GM12878 (cell line): ENCODE data around the gene SLC30A4. TPM values are rescaled to one million over a fixed set of nuclear protein-coding genes. Genes with fewer than 3 reads are reported as not detected.

Experiments
- ATAC-seq: fragments of 200-7000 bp; cut with Tn5 transposase; 3 replicates; pipeline ENCODE4 v1.9.1; 2020; ENCODE audit warnings: mild to moderate bottlenecking, moderate library complexity
- BruUV-seq: library from RNA; stranded (reverse); fragments of 400-500 nt; replicated peaks from 2 replicates; lab custom pipeline; 2021; lab: Mats Ljungman, UMichigan
- CTCF ChIA-PET: fragments of 300-600 bp; sonication (Branson Sonifier 250); formaldehyde crosslinking; extraction: SDS; loops from one replicate; lab custom pipeline; 2021; ENCODE audit warnings: inconsistent platforms; lab: Yijun Ruan, JAX
- POLR2A ChIA-PET: fragments of 350-600 bp; formaldehyde crosslinking; extraction: SDS; loops from one replicate; lab custom pipeline; 2021; ENCODE audit warnings: inconsistent platforms; lab: Charles Lee
- RAD21 ChIA-PET: fragments of 300-600 bp; sonication (Branson Sonifier 250); formaldehyde crosslinking; loops from one replicate; lab custom pipeline; 2023; ENCODE audit warnings: antibody characterized with exemption; ENCODE audit not compliant: unreplicated experiment; lab: Charles Lee
- SMC1A ChIA-PET: fragments of 300-600 bp; sonication (Branson Sonifier 250); formaldehyde crosslinking; loops from one replicate; lab custom pipeline; 2023; ENCODE audit not compliant: unreplicated experiment, uncharacterized antibody; lab: Charles Lee
- DNase-seq: peaks from one replicate; pipeline ENCODE4 v3.0.0-alpha.2; 2011; ENCODE audit warnings: low read depth, low spot score
- FAIRE-seq: peaks from 3 replicates; lab custom pipeline; 2011; peaks lifted over from hg19 to GRCh38; lab: Jason Lieb, UNC
- H2AFZ ChIP-seq: 2 replicates; pipeline ENCODE4 v1.6.0; 2011; ENCODE audit warnings: low read depth, low read length, control low read depth; ENCODE audit not compliant: control insufficient read depth
- H3K27ac ChIP-seq: 2 replicates; pipeline ENCODE4 v1.5.1; 2011; ENCODE audit warnings: control low read depth; ENCODE audit not compliant: control insufficient read depth, insufficient read depth
- H3K27me3 ChIP-seq, 2 experiments: replicated peaks in 1 of 2; 2 replicates each; pipeline versions ENCODE4 v1.6.0 to v1.6.1; 2011; ENCODE audit warnings: low read length in 1 of 2; ENCODE audit not compliant: control insufficient read depth in 2 of 2, insufficient read depth in 2 of 2
- H3K36me3 ChIP-seq, 2 experiments: 2 replicates each; pipeline ENCODE4 v1.5.1; 2011; ENCODE audit warnings: low read length in 1 of 2; ENCODE audit not compliant: control insufficient read depth in 2 of 2, insufficient read depth in 2 of 2
- H3K4me1 ChIP-seq: 2 replicates; pipeline ENCODE4 v1.6.1; 2011; ENCODE audit warnings: mild to moderate bottlenecking, low read length, moderate library complexity, mixed read lengths; ENCODE audit not compliant: control insufficient read depth, insufficient read depth
- H3K4me2 ChIP-seq: 2 replicates; pipeline ENCODE4 v1.6.0; 2011; ENCODE audit warnings: control low read depth; ENCODE audit not compliant: control insufficient read depth, insufficient read depth
- H3K4me3 ChIP-seq: fragments of 200-600 bp; sonication (generic); 2 replicates; pipeline ENCODE4 v1.5.1; 2016
- H3K79me2 ChIP-seq: 2 replicates; pipeline ENCODE4 v1.6.0; 2011; ENCODE audit warnings: low read length; ENCODE audit not compliant: control insufficient read depth, insufficient read depth
- H3K9ac ChIP-seq: 2 replicates; pipeline ENCODE4 v1.8.0; 2011; ENCODE audit warnings: low read length, control low read depth, mixed read lengths; ENCODE audit not compliant: control insufficient read depth, insufficient read depth
- H3K9me3 ChIP-seq: replicated peaks from 3 replicates; pipeline ENCODE4 v1.5.1; 2011; ENCODE audit warnings: mild to moderate bottlenecking, low read length; ENCODE audit not compliant: control insufficient read depth, insufficient read depth
- H4K20me1 ChIP-seq: 2 replicates; pipeline ENCODE4 v1.6.0; 2011; ENCODE audit not compliant: control insufficient read depth, insufficient read depth
- CHD2 ChIP-seq: IDR thresholded peaks from 2 replicates; pipeline ENCODE4 v1.6.1; 2011; ENCODE audit warnings: low read depth, low read length, improper control_type of control experiment, borderline replicate concordance
- CREM ChIP-seq: IDR thresholded peaks from 2 replicates; pipeline ENCODE4 v1.6.1; 2014; ENCODE audit warnings: antibody characterized with exemption, low read depth
- GATAD2B ChIP-seq: fragments of 450-650 bp; conservative IDR thresholded peaks from 2 replicates; pipeline ENCODE4 v1.6.1; 2017; ENCODE audit warnings: low read depth, mild to moderate bottlenecking, moderate library complexity
- MTA3 ChIP-seq: IDR thresholded peaks from 2 replicates; pipeline ENCODE4 v1.6.1; 2012; ENCODE audit warnings: low read length, inconsistent platforms, borderline replicate concordance
- MYB ChIP-seq: fragments of 150-350 bp; IDR thresholded peaks from 2 replicates; pipeline ENCODE4 v1.6.1; 2014; ENCODE audit warnings: mild to moderate bottlenecking, low read depth, low read length, borderline replicate concordance
- SMAD1 ChIP-seq: fragments of 450-650 bp; IDR thresholded peaks from 2 replicates; pipeline ENCODE4 v1.6.1; 2018; ENCODE audit warnings: mild to moderate bottlenecking, low read depth; ENCODE audit not compliant: partially characterized antibody
- ZNF217 ChIP-seq: fragments of 450-650 bp; IDR thresholded peaks from 2 replicates; pipeline ENCODE4 v1.6.1; 2017; ENCODE audit warnings: antibody characterized with exemption, mild to moderate bottlenecking
- ZNF592 ChIP-seq: fragments of 450-650 bp; IDR thresholded peaks from 2 replicates; pipeline ENCODE4 v1.6.1; 2017; ENCODE audit warnings: mild to moderate bottlenecking, moderate library complexity
- WGBS: methylation state at CpG from one replicate; pipeline ENCODE4 v1.1.6; 2016; ENCODE audit warnings: low lambda C conversion rate; ENCODE audit not compliant: insufficient replicate concordance, insufficient coverage; ENCODE audit errors: missing lambda C conversion rate; 5-methylcytosine and 5-hydroxymethylcytosine counted together
- in situ Hi-C: fragments of 300-500 bp; cut with MboI; formaldehyde crosslinking; loops from 9 replicates; pipeline ENCODE4 v1.14.3; 2018; ENCODE audit warnings: mixed read lengths
- intact Hi-C: fragments of 100-400 bp; cut with micrococcal nuclease; formaldehyde crosslinking; loops from one replicate; pipeline ENCODE4 v1.14.2; 2022; ENCODE audit not compliant: unreplicated experiment
- polyA plus RNA-seq, 11 experiments: library from polyadenylated mRNA; depleted of rRNA in 4 of 11; unstranded in 6 of 11; stranded (reverse) in 5 of 11; fragments of >200 nt; fragmentation: Nextera tagmentation in 4 of 11; fragmentation: Illumina TruSeq in 1 of 11; extraction: Ambion mirVana in 4 of 11; extraction: Trizol in 1 of 11; gene quantifications; 1 replicate in 1 of 11; 2 replicates in 10 of 11; pipeline versions ENCODE4 v1.2.1 to v1.2.3, GENCODE V29; 2011 to 2016; ENCODE audit warnings: inconsistent platforms in 2 of 11, missing spikeins in 2 of 11, low read depth in 1 of 11
- total RNA-seq, 4 experiments: library from RNA; depleted of rRNA in 3 of 4; stranded (reverse); fragments of >200 nt in 3 of 4; fragmentation: Illumina TruSeq in 1 of 4; extraction: Trizol in 1 of 4; gene quantifications; 2 replicates each; pipeline versions ENCODE4 v1.2.1 to v1.2.3, GENCODE V29; 2013 to 2021
- TF ChIP-seq, protein P1 (sequence below): fragments of 450-650 bp; IDR thresholded peaks from 2 replicates; pipeline ENCODE4 v1.6.1; 2017; ENCODE audit warnings: mild to moderate bottlenecking, moderate library complexity
- TF ChIP-seq, protein P2 (sequence below): IDR thresholded peaks from 2 replicates; pipeline ENCODE4 v1.6.1; 2012; ENCODE audit warnings: low read depth, low read length, improper control_type of control experiment
- TF ChIP-seq, protein P3 (sequence below): IDR thresholded peaks from 2 replicates; pipeline ENCODE4 v1.6.1; 2011; ENCODE audit warnings: mild to moderate bottlenecking, low read depth, low read length, moderate library complexity; ENCODE audit not compliant: insufficient replicate concordance

Gene SLC30A4
- total and polyA plus RNA-seq, 10 of the 15 experiments (the other 5 are each of a cell fraction or from before 2014, with no cell fraction given): 0.05 to 0.31 (median 0.20) TPM

DNA sequence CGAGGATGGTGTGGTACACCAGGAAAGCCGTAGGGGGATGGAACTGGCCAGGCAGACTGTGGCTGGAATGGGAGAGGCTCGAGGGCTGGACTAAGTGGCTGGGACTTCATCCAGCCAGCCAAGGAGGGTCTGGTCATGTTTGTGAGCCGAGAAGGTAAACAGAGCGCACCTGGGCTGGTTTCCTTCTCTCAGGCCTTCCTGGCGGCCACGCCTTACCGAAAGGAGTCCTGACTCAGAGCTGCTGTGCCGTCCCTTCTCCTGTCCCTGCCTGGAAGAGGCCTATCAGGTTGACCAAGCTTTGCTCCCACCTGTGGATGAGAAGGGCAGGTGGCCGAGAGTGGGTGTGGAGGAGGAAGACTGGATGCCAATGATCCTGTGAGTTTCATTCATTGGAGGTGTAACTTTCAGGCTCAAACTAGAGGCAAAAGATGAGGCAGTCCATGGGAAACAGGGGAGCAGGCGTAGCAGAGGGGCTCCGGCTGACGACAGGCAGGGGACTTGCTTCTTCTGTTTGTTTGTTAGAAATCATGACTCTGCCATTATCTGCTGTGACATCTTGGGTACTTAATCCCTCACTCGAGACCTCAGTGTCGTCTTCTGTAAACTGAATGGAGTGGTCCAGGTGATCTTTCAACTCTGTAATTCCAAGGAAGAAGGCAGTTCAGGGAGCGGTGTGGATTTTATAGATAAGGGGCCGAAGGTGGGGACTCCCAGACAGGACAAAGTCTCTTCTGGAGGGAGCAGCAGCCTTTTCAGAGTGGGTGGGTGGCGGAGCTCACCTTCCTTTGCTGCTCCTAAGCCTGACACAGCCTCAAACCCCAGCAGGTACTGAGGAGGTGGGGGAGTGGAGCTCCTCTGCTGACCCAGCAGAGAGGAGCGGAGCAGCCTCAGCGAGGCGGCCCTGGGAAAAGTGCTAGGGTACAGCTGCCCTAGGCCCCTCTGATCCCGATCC is 72.4 kb downstream of the SLC30A4 start:
- no peak overlapping the region for H2AFZ ChIP-seq
- POLR2A ChIA-PET: no interaction called here
- WGBS: 65% methylated on average over 21 of the region's 22 CpGs
- H4K20me1 ChIP-seq: no peaks in the 10 kb centered on the region
- H3K36me3 ChIP-seq: no peaks in the 10 kb centered on the region
- no peaks in the 10 kb centered on the region; the same call in 2 of the 3 replicates for H3K9me3 ChIP-seq
- RAD21 ChIA-PET: no interaction called here
- CTCF ChIA-PET: interaction anchor here (0.8 to 2.6 kb wide), 4 partner anchors 9 to 161 kb away, joined by 4 to 6 read pairs (median 6); no protein-coding TSS in a partner anchor
- no peak overlapping the region for H3K4me2 ChIP-seq
- H3K4me1 ChIP-seq: peaks cover 17% of the 10 kb centered on the region
- no peak overlapping the region for H3K4me3 ChIP-seq
- SMC1A ChIA-PET: interaction anchor here (0.6 to 1.5 kb wide), 2 partner anchors 19 to 86 kb away, joined by 3 to 6 read pairs; no protein-coding TSS in a partner anchor
- no peak for ATAC-seq
- in situ Hi-C loops: no loop called here
- no peak overlapping the region for H3K27ac ChIP-seq
- H3K27me3 ChIP-seq: no peaks in the 10 kb centered on the region
- no peak for DNase-seq
- H3K9ac ChIP-seq: no peak overlapping the region
- intact Hi-C loops: loop anchor here (10.0 kb wide), 1 partner anchor 45 kb away; a partner anchor contains a TSS
- no peaks in the 10 kb centered on the region for H3K79me2 ChIP-seq
- no TSS peak for BruUV-seq
- no peak for FAIRE-seq
- TF ChIP-seq ZNF592 (no peak), CREM (no peak), ZNF217 (no peak), GATAD2B (no peak), CHD2 (no peak), MTA3 (no peak), MYB (no peak), SMAD1 (no peak)
- TF ChIP-seq, protein P1, sequence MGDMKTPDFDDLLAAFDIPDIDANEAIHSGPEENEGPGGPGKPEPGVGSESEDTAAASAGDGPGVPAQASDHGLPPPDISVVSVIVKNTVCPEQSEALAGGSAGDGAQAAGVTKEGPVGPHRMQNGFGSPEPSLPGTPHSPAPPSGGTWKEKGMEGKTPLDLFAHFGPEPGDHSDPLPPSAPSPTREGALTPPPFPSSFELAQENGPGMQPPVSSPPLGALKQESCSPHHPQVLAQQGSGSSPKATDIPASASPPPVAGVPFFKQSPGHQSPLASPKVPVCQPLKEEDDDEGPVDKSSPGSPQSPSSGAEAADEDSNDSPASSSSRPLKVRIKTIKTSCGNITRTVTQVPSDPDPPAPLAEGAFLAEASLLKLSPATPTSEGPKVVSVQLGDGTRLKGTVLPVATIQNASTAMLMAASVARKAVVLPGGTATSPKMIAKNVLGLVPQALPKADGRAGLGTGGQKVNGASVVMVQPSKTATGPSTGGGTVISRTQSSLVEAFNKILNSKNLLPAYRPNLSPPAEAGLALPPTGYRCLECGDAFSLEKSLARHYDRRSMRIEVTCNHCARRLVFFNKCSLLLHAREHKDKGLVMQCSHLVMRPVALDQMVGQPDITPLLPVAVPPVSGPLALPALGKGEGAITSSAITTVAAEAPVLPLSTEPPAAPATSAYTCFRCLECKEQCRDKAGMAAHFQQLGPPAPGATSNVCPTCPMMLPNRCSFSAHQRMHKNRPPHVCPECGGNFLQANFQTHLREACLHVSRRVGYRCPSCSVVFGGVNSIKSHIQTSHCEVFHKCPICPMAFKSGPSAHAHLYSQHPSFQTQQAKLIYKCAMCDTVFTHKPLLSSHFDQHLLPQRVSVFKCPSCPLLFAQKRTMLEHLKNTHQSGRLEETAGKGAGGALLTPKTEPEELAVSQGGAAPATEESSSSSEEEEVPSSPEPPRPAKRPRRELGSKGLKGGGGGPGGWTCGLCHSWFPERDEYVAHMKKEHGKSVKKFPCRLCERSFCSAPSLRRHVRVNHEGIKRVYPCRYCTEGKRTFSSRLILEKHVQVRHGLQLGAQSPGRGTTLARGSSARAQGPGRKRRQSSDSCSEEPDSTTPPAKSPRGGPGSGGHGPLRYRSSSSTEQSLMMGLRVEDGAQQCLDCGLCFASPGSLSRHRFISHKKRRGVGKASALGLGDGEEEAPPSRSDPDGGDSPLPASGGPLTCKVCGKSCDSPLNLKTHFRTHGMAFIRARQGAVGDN: no peak
- TF ChIP-seq, protein P2, sequence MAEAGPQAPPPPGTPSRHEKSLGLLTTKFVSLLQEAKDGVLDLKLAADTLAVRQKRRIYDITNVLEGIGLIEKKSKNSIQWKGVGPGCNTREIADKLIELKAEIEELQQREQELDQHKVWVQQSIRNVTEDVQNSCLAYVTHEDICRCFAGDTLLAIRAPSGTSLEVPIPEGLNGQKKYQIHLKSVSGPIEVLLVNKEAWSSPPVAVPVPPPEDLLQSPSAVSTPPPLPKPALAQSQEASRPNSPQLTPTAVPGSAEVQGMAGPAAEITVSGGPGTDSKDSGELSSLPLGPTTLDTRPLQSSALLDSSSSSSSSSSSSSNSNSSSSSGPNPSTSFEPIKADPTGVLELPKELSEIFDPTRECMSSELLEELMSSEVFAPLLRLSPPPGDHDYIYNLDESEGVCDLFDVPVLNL: no peak
- TF ChIP-seq, protein P3, sequence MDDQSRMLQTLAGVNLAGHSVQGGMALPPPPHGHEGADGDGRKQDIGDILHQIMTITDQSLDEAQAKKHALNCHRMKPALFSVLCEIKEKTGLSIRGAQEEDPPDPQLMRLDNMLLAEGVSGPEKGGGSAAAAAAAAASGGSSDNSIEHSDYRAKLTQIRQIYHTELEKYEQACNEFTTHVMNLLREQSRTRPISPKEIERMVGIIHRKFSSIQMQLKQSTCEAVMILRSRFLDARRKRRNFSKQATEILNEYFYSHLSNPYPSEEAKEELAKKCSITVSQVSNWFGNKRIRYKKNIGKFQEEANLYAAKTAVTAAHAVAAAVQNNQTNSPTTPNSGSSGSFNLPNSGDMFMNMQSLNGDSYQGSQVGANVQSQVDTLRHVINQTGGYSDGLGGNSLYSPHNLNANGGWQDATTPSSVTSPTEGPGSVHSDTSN: no peak
